GM23338 (cell line): Measurements from ENCODE around the gene SPZ1. TPM values are rescaled to one million over a fixed set of nuclear protein-coding genes. Genes with fewer than 3 reads are reported as not detected.

Experiments
- ATAC-seq: fragments of 200-7000 bp; cut with Tn5 transposase; 3 replicates; pipeline ENCODE4 v1.9.1; 2020
- DNase-seq: peaks from one replicate; pipeline ENCODE4 v3.0.0-alpha.2; 2015; ENCODE audit warnings: low spot score
- H2AFZ ChIP-seq: fragments of 200-600 bp; sonication (generic); 2 replicates; pipeline ENCODE4 v1.8.0; 2016; ENCODE audit warnings: antibody characterized with exemption, mild to moderate bottlenecking, moderate library complexity
- H3F3A ChIP-seq: fragments of 200-600 bp; sonication (generic); replicated peaks from 2 replicates; pipeline ENCODE4 v1.8.0; 2017; ENCODE audit warnings: antibody characterized with exemption, mixed run types, low read depth
- H3K27ac ChIP-seq: fragments of 200-600 bp; sonication (generic); 2 replicates; pipeline ENCODE4 v1.6.1; 2016; ENCODE audit warnings: low read depth
- H3K27me3 ChIP-seq: fragments of 200-600 bp; sonication (generic); 2 replicates; pipeline ENCODE4 v1.8.0; 2016; ENCODE audit warnings: mild to moderate bottlenecking, mixed run types, moderate library complexity; ENCODE audit not compliant: insufficient read depth
- H3K36me3 ChIP-seq: fragments of 200-600 bp; sonication (generic); 2 replicates; pipeline ENCODE4 v1.8.0; 2016; ENCODE audit warnings: mild to moderate bottlenecking; ENCODE audit not compliant: insufficient read depth
- H3K4me1 ChIP-seq: fragments of 200-600 bp; sonication (generic); 2 replicates; pipeline ENCODE4 v1.8.0; 2016; ENCODE audit warnings: mild to moderate bottlenecking, moderate library complexity; ENCODE audit not compliant: insufficient read depth
- H3K4me2 ChIP-seq: fragments of 200-600 bp; sonication (generic); 2 replicates; pipeline ENCODE4 v1.7.1; 2017; ENCODE audit warnings: mixed run types
- H3K4me3 ChIP-seq: fragments of 200-600 bp; sonication (generic); 2 replicates; pipeline ENCODE4 v1.6.1; 2016; ENCODE audit warnings: mixed run types
- H3K79me2 ChIP-seq: fragments of 200-600 bp; sonication (generic); replicated peaks from 2 replicates; pipeline ENCODE4 v1.8.0; 2017; ENCODE audit warnings: mild to moderate bottlenecking; ENCODE audit not compliant: insufficient read depth
- H3K9me2 ChIP-seq: fragments of 200-600 bp; sonication (generic); 2 replicates; pipeline ENCODE4 v1.8.0; 2017; ENCODE audit not compliant: insufficient read depth
- H4K20me1 ChIP-seq: fragments of 200-600 bp; sonication (generic); replicated peaks from 2 replicates; pipeline ENCODE4 v1.8.0; 2017; ENCODE audit warnings: mild to moderate bottlenecking; ENCODE audit not compliant: insufficient read depth
- H3K27ac Mint-ChIP-seq: 2 replicates; pipeline ENCODE4 v1.8.0; 2020; ENCODE audit warnings: inconsistent platforms, mild to moderate bottlenecking, moderate library complexity, mixed read lengths
- H3K27me3 Mint-ChIP-seq: 3 replicates; pipeline ENCODE4 v1.8.0; 2022; ENCODE audit warnings: low read depth, mild to moderate bottlenecking, moderate library complexity, mixed read lengths, inconsistent platforms; ENCODE audit not compliant: insufficient read depth, poor library complexity
- H3K36me3 Mint-ChIP-seq: 3 replicates; pipeline ENCODE4 v1.8.0; 2021; ENCODE audit warnings: low read depth, mild to moderate bottlenecking, inconsistent platforms, moderate library complexity, mixed read lengths
- H3K4me1 Mint-ChIP-seq: 3 replicates; pipeline ENCODE4 v1.8.0; 2020; ENCODE audit warnings: mild to moderate bottlenecking, inconsistent platforms, mixed read lengths
- H3K4me3 Mint-ChIP-seq: 3 replicates; pipeline ENCODE4 v1.8.0; 2021; ENCODE audit warnings: moderate library complexity, mild to moderate bottlenecking, inconsistent platforms, mixed read lengths
- H3K9me3 Mint-ChIP-seq: 3 replicates; pipeline ENCODE4 v1.8.0; 2020; ENCODE audit warnings: moderate library complexity, mild to moderate bottlenecking, inconsistent platforms, mixed read lengths
- ETS1 ChIP-seq: IDR thresholded peaks from 2 replicates; pipeline ENCODE4 v1.6.1; 2016; ENCODE audit warnings: antibody characterized with exemption
- EZH2 ChIP-seq: fragments of 200-600 bp; sonication (generic); IDR thresholded peaks from one replicate; pipeline ENCODE4 v1.8.0; 2017; ENCODE audit warnings: antibody characterized with exemption, mild to moderate bottlenecking, low read depth; ENCODE audit not compliant: unreplicated experiment
- NANOG ChIP-seq: IDR thresholded peaks from 2 replicates; pipeline ENCODE4 v1.6.1; 2016; ENCODE audit warnings: antibody characterized with exemption, borderline replicate concordance
- ZNF114 ChIP-seq: fragments of 250-450 bp; sonication (Bioruptor Pico); IDR thresholded peaks from 2 replicates; pipeline ENCODE4 v1.5.0; 2020; ENCODE audit warnings: mild to moderate bottlenecking, moderate library complexity
- ZNF331 ChIP-seq: fragments of 250-450 bp; sonication (Bioruptor Pico); IDR thresholded peaks from 2 replicates; pipeline ENCODE4 v1.5.0; 2020; ENCODE audit warnings: low read depth, mild to moderate bottlenecking, moderate library complexity
- polyA plus RNA-seq: library from polyadenylated mRNA; unstranded; fragments of >200 nt; fragmentation: Nextera tagmentation; extraction: Ambion mirVana; gene quantifications from 2 replicates; pipeline ENCODE4 v1.2.1, GENCODE V29; 2016
- total RNA-seq: library from RNA; depleted of rRNA; stranded (reverse); fragments of >200 nt; shearing (Covaris generic); gene quantifications from 2 replicates; pipeline ENCODE4 v1.2.3, GENCODE V29; 2014
- TF ChIP-seq, protein P1 (sequence below): IDR thresholded peaks from one replicate; pipeline ENCODE4 v1.6.1; 2018; ENCODE audit warnings: antibody characterized with exemption; ENCODE audit not compliant: unreplicated experiment
- TF ChIP-seq, protein P2 (sequence below), 2 experiments: fragments of 200-600 bp in 1 of 2; sonication (generic) in 1 of 2; conservative IDR thresholded peaks; 2 replicates each; pipeline versions ENCODE4 v1.5.1 to v1.6.1; 2016 to 2017; ENCODE audit warnings: antibody characterized with exemption in 2 of 2, low read depth in 2 of 2, mild to moderate bottlenecking in 2 of 2, moderate library complexity in 1 of 2

SPZ1 gene
- total and polyA plus RNA-seq, 2 experiments from 2014 or later, result not detected

- no peaks in the 10 kb centered on the region for H3K27me3 ChIP-seq
- no peak overlapping the region for H3K27ac ChIP-seq
- peaks cover 5% of the 10 kb centered on the region for H3K4me1 Mint-ChIP-seq
- H3K36me3 ChIP-seq, result no peaks in the 10 kb centered on the region
- H3K4me3 ChIP-seq, result no peak overlapping the region
- no peaks in the 10 kb centered on the region for H3F3A ChIP-seq
- peaks cover 2% of the 10 kb centered on the region for H3K27me3 Mint-ChIP-seq
- H3K4me2 ChIP-seq, result no peak overlapping the region
- no peaks in the 10 kb centered on the region for H4K20me1 ChIP-seq
- H3K4me1 ChIP-seq, result no peaks in the 10 kb centered on the region
- no peaks in the 10 kb centered on the region for H3K9me3 Mint-ChIP-seq
- H3K9me2 ChIP-seq, result 0 out of 2 replicates have a peak, but pooled peaks cover under 1% of the 10 kb centered on the region
- no peaks in the 10 kb centered on the region for H3K36me3 Mint-ChIP-seq
- TF ChIP-seq, protein P1, sequence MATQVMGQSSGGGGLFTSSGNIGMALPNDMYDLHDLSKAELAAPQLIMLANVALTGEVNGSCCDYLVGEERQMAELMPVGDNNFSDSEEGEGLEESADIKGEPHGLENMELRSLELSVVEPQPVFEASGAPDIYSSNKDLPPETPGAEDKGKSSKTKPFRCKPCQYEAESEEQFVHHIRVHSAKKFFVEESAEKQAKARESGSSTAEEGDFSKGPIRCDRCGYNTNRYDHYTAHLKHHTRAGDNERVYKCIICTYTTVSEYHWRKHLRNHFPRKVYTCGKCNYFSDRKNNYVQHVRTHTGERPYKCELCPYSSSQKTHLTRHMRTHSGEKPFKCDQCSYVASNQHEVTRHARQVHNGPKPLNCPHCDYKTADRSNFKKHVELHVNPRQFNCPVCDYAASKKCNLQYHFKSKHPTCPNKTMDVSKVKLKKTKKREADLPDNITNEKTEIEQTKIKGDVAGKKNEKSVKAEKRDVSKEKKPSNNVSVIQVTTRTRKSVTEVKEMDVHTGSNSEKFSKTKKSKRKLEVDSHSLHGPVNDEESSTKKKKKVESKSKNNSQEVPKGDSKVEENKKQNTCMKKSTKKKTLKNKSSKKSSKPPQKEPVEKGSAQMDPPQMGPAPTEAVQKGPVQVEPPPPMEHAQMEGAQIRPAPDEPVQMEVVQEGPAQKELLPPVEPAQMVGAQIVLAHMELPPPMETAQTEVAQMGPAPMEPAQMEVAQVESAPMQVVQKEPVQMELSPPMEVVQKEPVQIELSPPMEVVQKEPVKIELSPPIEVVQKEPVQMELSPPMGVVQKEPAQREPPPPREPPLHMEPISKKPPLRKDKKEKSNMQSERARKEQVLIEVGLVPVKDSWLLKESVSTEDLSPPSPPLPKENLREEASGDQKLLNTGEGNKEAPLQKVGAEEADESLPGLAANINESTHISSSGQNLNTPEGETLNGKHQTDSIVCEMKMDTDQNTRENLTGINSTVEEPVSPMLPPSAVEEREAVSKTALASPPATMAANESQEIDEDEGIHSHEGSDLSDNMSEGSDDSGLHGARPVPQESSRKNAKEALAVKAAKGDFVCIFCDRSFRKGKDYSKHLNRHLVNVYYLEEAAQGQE, result no peak
- TF ChIP-seq EZH2, result no peak
- no peak for TF ChIP-seq ZNF331 (CRISPR knock-in tag)
- no peak for TF ChIP-seq NANOG
- no peak for TF ChIP-seq ETS1
- no peaks in the 10 kb centered on the region for H3K79me2 ChIP-seq
- no peak overlapping the region for H3K27ac Mint-ChIP-seq
- no peak overlapping the region for H3K4me3 Mint-ChIP-seq
- DNase-seq, result no peak
- ATAC-seq, result no peak
- no peak overlapping the region for H2AFZ ChIP-seq
These were observed 36.4 kb upstream of the SPZ1 start for GRCh38 chr5:80283360-80283759.

- H3K4me1 ChIP-seq, result no peaks in the 10 kb centered on the region
- Mint-ChIP-seq H3K27me3 (peaks cover 2% of the 10 kb centered on the region), H3K9me3 (no peaks in the 10 kb centered on the region), H3K4me3 (no peak overlapping the region), H3K27ac (no peak overlapping the region), H3K36me3 (no peaks in the 10 kb centered on the region), H3K4me1 (peaks cover 5% of the 10 kb centered on the region)
- no peak overlapping the region for H3K4me2 ChIP-seq
- no peaks in the 10 kb centered on the region for H3K36me3 ChIP-seq
- ATAC-seq (no peak), DNase-seq (no peak)
- H3K27me3 ChIP-seq, result no peaks in the 10 kb centered on the region
- no peak overlapping the region for H3K4me3 ChIP-seq
- H2AFZ ChIP-seq, result peak overlapping the region; percentile 89; the same call in 1 of the 2 replicates
- no peaks in the 10 kb centered on the region for H3K79me2 ChIP-seq
- H3K27ac ChIP-seq, result no peak overlapping the region
- H4K20me1 ChIP-seq, result no peaks in the 10 kb centered on the region
- H3K9me2 ChIP-seq, result peaks cover 14% of the 10 kb centered on the region
- no peaks in the 10 kb centered on the region for H3F3A ChIP-seq
- TF ChIP-seq, protein P1, result no peak
- no peak for TF ChIP-seq ZNF114
- TF ChIP-seq, protein P2, sequence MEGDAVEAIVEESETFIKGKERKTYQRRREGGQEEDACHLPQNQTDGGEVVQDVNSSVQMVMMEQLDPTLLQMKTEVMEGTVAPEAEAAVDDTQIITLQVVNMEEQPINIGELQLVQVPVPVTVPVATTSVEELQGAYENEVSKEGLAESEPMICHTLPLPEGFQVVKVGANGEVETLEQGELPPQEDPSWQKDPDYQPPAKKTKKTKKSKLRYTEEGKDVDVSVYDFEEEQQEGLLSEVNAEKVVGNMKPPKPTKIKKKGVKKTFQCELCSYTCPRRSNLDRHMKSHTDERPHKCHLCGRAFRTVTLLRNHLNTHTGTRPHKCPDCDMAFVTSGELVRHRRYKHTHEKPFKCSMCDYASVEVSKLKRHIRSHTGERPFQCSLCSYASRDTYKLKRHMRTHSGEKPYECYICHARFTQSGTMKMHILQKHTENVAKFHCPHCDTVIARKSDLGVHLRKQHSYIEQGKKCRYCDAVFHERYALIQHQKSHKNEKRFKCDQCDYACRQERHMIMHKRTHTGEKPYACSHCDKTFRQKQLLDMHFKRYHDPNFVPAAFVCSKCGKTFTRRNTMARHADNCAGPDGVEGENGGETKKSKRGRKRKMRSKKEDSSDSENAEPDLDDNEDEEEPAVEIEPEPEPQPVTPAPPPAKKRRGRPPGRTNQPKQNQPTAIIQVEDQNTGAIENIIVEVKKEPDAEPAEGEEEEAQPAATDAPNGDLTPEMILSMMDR (conservative IDR thresholded peaks at IDR 0.05; ENCODE audit: low read depth in 2 of 2), result no peak
These were observed 35.1 kb upstream of the SPZ1 start for GRCh38 chr5:80284720-80285119.
